B cell (primary cell): ENCODE measurements around the gene ASB8.

ENCODE experiments used
- CTCF ChIP-seq: fragments of 200-600 bp; IDR thresholded peaks from one replicate; pipeline ENCODE4 v1.8.0; 2022; ENCODE audit warnings: antibody characterized with exemption, mild to moderate bottlenecking
- EZH2 ChIP-seq: IDR thresholded peaks from 2 replicates; pipeline ENCODE4 v1.6.1; 2012; ENCODE audit warnings: borderline replicate concordance, low read depth, mild to moderate bottlenecking, moderate library complexity, low read length; ENCODE audit not compliant: insufficient read depth, poor library complexity, severe bottlenecking

DNA sequence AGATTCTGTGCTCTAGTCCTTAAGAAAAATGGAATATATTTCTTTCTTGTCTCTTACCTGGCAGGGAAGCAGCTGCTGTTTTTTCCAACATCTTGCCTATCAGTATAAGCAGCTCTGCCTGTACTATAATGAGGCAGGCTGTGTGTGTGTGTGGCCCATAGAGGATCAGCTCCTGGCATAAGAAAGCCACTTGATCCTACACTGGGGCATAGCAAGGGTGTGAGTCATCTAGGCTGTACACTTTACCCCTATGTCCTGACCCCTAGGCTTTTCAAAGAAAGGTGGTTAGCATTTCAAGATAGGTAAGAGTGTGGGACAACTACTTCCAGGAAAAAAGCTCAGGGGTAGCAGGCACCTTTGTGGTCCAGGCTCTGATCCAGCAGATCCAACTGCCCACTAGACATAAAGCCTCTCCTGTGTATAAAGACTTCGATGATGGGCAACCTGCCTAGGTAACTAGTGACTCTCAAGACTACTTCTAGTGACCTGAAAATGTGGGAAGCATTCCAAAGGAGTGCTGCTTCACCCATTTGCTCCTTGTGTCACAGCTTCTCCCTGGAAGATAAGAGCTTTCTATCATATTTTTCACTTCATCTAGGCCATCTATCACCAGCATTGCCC is 46.5 kb downstream of the ASB8 start:
- TF ChIP-seq CTCF = no peak
- TF ChIP-seq EZH2 = no peak
